CD4-positive, alpha-beta T cell treated with Interleukin-4 for 1 hour (primary cell): ENCODE measurements around the gene EDN1.

Experiments used
- DNase-seq, 2 donors: peaks; one replicate each; pipeline ENCODE4 v3.0.0-alpha.2; 2020 to 2022

The EDN1 gene

GRCh38 chr6:12289933-12290820 lies at the start of gene EDN1:
Gene EDN1 (plus strand): TSS chr6:12290361. CDS start chr6:12290630, 269 bp downstream.
- peak; percentile 27 to 53 for DNase-seq

- DNase-seq: no peak
These were observed 48.5 kb upstream of the EDN1 start for GRCh38 chr6:12241493-12242175.

- no peak for DNase-seq
These were observed 47.0 kb upstream of the EDN1 start for GRCh38 chr6:12243169-12243568.

DNA sequence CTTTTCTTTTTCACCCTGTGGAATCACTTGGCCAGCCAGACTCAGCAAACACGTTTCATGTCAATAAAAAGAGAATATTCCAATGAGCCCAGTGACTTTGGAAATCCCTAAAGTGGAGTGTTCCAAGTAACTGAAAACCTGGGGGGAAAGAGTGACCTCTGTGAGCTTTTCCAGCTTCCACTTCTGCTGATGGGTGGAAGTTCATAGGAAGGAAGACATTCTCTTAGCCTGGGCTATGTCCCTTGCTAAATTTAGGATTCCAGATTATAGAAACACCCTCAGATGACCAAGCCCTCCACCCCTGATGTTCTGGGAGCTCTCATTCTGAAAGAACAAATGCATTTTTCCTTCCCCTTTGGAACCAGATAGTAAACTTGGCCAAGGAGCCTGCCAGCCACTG lies 44.8 kb upstream of the EDN1 start:
- no peak for DNase-seq

DNA sequence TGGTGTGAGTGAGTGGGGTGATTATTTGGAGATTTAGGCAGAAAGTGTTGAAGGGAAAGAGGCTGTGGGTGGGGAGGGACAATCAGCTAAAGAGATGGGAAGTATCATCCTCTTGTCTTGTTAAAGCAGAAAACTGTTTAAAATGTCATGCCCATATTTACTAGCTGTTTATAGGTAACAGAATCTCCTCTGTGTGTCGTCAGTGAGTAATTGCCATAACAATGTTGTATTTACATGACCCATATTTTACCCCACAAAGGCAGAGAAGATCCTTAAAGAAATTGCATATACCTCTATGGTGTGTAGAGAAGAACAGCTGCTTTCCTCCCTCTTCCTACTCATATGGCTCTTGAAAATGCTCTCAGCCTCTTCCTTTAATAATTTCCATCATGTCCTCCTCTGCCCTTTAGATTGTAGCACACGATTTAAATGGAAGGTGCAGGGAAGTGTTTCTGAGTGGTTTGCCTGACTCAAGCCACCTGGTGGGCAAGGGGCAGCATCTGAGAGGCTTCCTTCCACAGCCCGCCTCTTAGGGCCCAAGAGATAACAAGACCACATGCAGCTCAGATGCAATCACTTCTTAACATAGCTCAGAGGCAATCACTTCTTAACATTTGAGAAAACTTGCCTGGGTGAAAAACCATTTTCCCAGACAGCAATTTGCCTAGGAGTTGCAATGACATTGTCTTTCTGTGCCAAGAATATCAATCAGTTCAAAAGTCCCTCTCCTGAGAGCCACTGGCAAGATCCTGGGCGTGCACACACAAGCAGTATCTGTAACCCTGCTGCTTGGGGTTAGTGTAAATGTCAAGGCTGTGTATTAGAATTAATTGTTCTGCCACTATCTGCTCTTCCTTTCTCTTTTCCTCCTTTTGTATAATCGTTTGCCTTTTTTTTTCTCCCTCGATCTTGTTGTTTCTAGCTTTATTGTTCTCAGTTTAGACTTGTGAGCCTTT lies 44.1 kb upstream of the EDN1 start:
- DNase-seq: no peak

DNA sequence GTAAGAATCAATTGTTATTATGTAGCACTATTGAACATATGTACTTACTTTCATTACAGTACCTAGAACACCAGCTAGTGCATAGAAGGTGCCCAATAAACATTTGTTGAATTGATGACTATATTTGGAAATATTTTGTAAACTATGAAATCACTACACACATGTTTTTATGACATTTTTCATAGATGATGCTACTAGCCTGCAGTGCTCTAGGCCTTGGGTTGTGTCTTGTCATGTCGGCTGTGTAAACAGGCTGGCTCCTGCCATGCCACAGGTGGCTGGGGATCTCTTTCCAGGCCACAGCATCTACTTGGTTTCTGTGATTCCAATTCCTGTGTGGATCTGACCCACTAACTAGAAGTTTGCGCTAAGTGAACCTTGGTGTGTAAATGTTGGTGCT lies 43.3 kb upstream of the EDN1 start:
- DNase-seq: no peak

GRCh38 chr6:12249541-12250382 lies 40.4 kb upstream of the EDN1 start:
- no peak for DNase-seq

DNA sequence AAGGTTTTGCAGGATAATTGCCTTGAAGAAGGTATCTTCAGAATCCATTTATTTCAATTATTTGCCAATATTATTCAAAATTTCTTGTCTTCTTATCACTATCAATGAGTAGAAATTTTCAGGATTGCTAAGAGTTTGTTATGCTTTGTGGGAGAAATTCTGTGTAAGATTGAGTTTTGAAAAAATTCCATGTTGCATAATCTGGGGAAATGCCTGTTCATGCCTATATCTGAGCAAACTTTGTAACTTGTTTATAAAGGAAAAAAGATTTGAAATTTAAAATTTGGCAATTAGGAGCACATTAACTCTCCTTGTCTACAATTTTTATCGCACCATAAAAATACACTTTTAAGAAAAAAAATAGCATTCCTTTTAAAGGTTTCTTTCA lies 39.8 kb upstream of the EDN1 start:
- DNase-seq: no peak

DNA sequence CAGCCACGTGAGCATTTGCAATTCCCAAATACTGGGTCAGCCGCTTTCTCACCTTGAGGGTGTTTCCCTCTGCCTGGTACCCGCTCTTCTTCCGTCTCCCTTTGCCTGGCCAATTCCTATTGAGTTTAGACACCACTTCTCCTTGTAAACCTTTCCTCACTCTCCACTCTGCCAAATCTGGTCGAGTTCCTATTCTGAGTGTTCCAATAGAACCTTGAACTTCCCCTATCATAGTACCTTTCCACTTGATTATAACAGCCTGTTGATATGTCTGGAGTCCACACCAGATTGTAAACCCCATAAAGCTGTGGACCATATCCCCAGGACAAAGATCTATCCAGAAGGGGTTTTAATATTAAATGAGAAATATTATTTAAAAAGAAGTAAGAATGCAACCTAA lies 36.0 kb upstream of the EDN1 start:
- DNase-seq: no peak

- DNase-seq: no peak
These were observed 32.0 kb upstream of the EDN1 start for GRCh38 chr6:12258191-12258590.

GRCh38 chr6:12258591-12259075 lies 31.5 kb upstream of the EDN1 start:
- DNase-seq: no peak

- DNase-seq: no peak
These were observed 29.6 kb upstream of the EDN1 start for GRCh38 chr6:12260458-12261093.

GRCh38 chr6:12261502-12261901 lies 28.7 kb upstream of the EDN1 start:
- DNase-seq: no peak

- DNase-seq: no peak
These were observed 27.7 kb upstream of the EDN1 start for GRCh38 chr6:12262236-12263061.

DNA sequence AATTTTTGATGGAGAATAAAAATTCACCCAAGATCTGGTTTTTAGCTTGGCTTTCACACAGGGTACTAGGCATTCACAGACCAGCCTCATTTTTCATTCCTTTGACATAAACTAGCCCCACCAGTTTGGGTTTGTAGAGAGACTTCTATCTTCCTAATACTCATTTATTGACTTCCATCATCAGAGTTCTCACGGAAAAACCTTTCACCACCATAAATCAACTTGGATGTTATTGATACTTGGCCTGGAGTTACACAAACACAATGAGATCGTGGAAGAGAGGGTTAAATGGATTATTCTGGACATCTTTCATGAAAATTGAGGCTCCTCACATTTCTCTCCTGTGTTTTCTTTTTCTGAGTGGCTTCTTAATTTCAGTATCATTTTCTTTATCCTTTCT lies 26.8 kb upstream of the EDN1 start:
- no peak for DNase-seq

GRCh38 chr6:12264671-12265070 lies 25.5 kb upstream of the EDN1 start:
- no peak for DNase-seq

DNA sequence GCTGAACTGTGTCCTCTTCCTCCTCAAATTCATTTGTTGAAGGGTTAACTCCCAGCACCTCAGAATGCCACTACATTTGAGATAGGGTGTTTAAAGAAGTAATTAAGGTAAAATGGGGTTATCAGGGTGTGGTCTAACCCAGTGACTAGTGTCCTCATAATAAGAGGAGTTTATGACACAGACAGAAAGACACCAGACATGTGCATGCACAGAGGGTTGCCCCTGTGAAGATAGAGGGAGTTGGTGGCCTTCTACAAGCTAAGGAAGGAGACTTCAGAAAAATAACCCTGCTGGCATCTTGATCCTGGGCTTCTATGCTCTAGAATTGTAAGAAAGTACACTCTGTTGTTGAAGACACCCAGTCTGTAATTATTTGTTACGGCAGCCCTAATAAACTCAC lies 24.9 kb upstream of the EDN1 start:
- DNase-seq: no peak

DNA sequence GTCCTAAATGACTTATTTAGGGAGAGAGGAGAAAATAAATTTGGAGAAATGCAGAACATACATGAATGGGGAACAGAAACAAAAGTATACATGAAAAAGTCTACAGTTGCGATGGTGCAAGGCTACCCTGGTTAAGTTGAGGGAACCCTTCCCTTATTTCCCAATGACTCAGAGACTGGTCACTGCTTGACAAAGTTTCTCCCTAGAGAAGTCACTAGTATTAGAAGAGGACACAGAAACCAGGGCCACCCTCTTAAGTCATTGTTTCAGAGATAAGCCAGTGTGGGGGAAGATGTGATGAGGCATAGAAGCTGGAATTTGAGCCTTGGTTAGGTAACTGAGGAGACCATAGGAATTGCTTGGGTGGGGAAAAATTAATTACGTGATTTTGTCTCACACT lies 24.4 kb upstream of the EDN1 start:
- peak; percentile 8 to 53 for DNase-seq

GRCh38 chr6:12266571-12266970 lies 23.6 kb upstream of the EDN1 start:
- DNase-seq: no peak

DNA sequence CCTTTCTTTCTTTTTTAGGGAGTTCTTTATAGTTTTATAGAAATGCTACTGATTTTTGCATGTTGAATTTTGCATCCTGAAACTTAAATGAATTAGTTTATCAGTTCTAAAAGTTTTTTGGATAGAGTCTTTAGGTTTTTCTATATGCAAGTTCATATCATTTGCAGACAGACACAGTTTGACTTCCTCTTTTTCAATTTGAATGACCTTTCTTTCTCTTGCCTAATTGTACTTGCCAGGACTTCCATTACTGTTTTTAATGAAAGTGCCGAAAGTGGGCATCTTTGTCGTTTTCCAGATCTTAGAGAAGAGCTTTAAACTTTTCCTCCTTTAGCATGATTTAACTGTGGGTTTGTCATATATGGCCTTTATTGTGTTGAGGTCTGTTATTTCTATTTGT lies 21.1 kb upstream of the EDN1 start:
- no peak for DNase-seq
